GM21367 (cell line): ENCODE measurements around the gene GBP7.

Experiments
- ATAC-seq: cut with Tn5 transposase; IDR thresholded peaks from one replicate; pipeline ENCODE4 v1.9.1; 2021; ENCODE audit not compliant: unreplicated experiment

The GBP7 gene

DNA sequence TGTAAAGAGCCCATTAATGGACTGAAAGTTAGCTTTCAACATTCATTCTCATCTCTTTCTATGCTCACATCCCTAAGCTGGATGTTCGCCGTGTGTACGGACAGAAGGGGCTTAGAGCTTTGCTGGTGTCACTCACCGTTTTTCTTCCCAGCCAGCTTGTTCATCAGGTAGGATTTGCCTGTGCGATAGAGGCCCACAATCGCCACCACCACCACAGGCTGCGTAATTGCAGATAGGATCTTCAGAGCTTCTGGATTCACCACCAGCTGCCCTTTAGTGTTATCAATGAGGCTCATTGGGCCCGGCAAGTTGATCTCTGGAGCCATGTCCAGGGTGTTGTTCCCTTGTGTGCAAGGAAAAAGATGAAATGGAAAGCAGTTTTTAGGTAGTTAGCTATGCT lies 54.2 kb downstream of the GBP7 start:
- ATAC-seq, result no peak

- ATAC-seq, result no peak
Measured at GRCh38 chr1:89114662-89115061, 61.1 kb downstream of the GBP7 start.

- no peak for ATAC-seq
Measured at GRCh38 chr1:89112871-89113613, 62.8 kb downstream of the GBP7 start.

GRCh38 chr1:89104687-89105086 lies 71.1 kb downstream of the GBP7 start:
- ATAC-seq, result no peak

DNA sequence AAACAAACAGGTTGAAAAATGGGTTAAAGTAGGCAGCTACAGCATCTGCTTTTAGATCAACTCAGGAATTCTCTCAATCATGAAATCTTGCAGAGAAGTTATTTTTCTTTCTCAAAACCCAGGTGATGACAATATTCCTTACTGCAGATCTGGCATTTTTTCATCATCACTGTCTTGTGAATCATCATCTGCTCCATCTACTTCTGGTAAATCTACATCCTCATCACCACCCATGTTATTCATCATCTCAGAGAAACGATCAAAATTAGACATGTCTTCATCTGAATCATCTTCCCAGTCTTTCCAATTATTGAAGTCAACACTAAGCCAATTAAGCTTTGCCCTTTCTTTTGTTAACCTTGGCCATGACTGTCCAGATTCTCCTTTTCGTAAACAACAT lies 71.7 kb downstream of the GBP7 start:
- ATAC-seq, result no peak

- no peak for ATAC-seq
Measured at GRCh38 chr1:89102021-89102420, 73.8 kb downstream of the GBP7 start.

DNA sequence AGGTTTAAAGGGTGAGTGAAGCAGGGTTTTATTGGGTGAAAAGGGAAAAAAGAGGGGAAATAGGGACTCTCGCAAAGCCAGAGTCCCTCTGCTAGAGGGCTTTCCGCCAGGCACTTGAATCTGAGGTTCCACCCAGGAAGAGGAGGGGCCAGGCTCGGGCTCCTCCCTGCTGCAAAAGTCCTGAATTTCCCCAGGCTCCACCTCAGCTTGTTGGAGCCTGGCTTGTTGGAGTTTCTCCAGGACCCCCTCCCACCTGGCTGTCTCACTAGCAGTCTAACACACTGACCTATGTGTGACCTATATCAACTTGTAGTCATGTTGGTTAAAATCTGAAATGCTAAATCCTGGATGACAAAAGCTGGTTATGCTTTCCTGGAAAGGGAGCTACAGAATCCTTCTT lies 75.4 kb downstream of the GBP7 start:
- ATAC-seq, result no peak

GRCh38 chr1:89098857-89099256 lies 76.9 kb downstream of the GBP7 start:
- ATAC-seq, result no peak

GRCh38 chr1:89095737-89096136 lies 80.1 kb downstream of the GBP7 start:
- ATAC-seq, result no peak

GRCh38 chr1:89089962-89090361 lies 85.8 kb downstream of the GBP7 start:
- ATAC-seq, result no peak

GRCh38 chr1:89088572-89088971 lies 87.2 kb downstream of the GBP7 start:
- ATAC-seq, result no peak

GRCh38 chr1:89087241-89087640 lies 88.6 kb downstream of the GBP7 start:
- ATAC-seq, result no peak

- ATAC-seq, result no peak
Measured at GRCh38 chr1:89085781-89086180, 90.0 kb downstream of the GBP7 start.
